GM21528 (cell line): ENCODE measurements around the gene SLC25A42.
"Not testable (repeated sequence)": the region's sequence is repeated elsewhere in the genome, so short reads cannot be mapped to it uniquely, and the experiment has no call there.

Source experiments
- ATAC-seq: cut with Tn5 transposase; IDR thresholded peaks from one replicate; pipeline ENCODE4 v1.9.1; 2021; ENCODE audit warnings: mild to moderate bottlenecking, moderate library complexity; ENCODE audit not compliant: unreplicated experiment, low FRiP score

SLC25A42 gene

GRCh38 chr19:19063183-19064097 is at the start of gene SLC25A42:
Gene SLC25A42, plus strand, starts transcription at chr19:19063994. Its CDS starts 32,131 bp downstream, at chr19:19096125.
- peak; percentile 86 for ATAC-seq

- ATAC-seq = no peak
These were observed 42.7 kb upstream of the SLC25A42 start for GRCh38 chr19:19021115-19021514.

- ATAC-seq = no peak
These were observed 41.3 kb upstream of the SLC25A42 start for GRCh38 chr19:19022380-19022961.

- ATAC-seq = not testable (repeated sequence)
These were observed 40.4 kb upstream of the SLC25A42 start for GRCh38 chr19:19023376-19023775.

GRCh38 chr19:19025861-19026260 is 37.9 kb upstream of the SLC25A42 start:
- no peak for ATAC-seq

GRCh38 chr19:19026299-19026971 is 37.4 kb upstream of the SLC25A42 start:
- ATAC-seq = no peak

- ATAC-seq = no peak
These were observed 36.6 kb upstream of the SLC25A42 start for GRCh38 chr19:19027228-19027627.

GRCh38 chr19:19028526-19028925 is 35.3 kb upstream of the SLC25A42 start:
- ATAC-seq = no peak

- ATAC-seq = no peak
These were observed 31.9 kb upstream of the SLC25A42 start for GRCh38 chr19:19031891-19032290.

GRCh38 chr19:19032420-19033175 is 31.2 kb upstream of the SLC25A42 start:
- peak; percentile 7 for ATAC-seq

GRCh38 chr19:19033176-19033425 is 30.7 kb upstream of the SLC25A42 start:
- no peak for ATAC-seq

- peak; percentile 71 for ATAC-seq
These were observed 30.2 kb upstream of the SLC25A42 start, which contains the start of the genes ARMC6 and SUGP2 for GRCh38 chr19:19033426-19034203. Gene ARMC6, plus strand, starts transcription at chr19:19033603. Its CDS starts 607 bp downstream, at chr19:19034210. Gene SUGP2, minus strand, starts transcription at chr19:19033517. Its CDS starts 2,446 bp downstream, at chr19:19031071.

GRCh38 chr19:19034204-19034624 is 29.6 kb upstream of the SLC25A42 start:
- ATAC-seq = no peak

- no peak for ATAC-seq
These were observed 23.9 kb upstream of the SLC25A42 start for GRCh38 chr19:19039901-19040300.

GRCh38 chr19:19040417-19040816 is 23.4 kb upstream of the SLC25A42 start:
- ATAC-seq = no peak

GRCh38 chr19:19042732-19043280 is 21.0 kb upstream of the SLC25A42 start:
- no peak for ATAC-seq

- no peak for ATAC-seq
These were observed 20.3 kb upstream of the SLC25A42 start for GRCh38 chr19:19043481-19043880.

GRCh38 chr19:19043881-19044280 is 19.9 kb upstream of the SLC25A42 start:
- no peak for ATAC-seq

- no peak for ATAC-seq
These were observed 14.4 kb upstream of the SLC25A42 start for GRCh38 chr19:19049406-19049805.
